Measurements from ENCODE around the gene OR10A2.
"Not testable (repeated sequence)": the region's sequence is repeated elsewhere in the genome, so short reads cannot be mapped to it uniquely, and the experiment has no call there.

The OR10A2 gene

DNA sequence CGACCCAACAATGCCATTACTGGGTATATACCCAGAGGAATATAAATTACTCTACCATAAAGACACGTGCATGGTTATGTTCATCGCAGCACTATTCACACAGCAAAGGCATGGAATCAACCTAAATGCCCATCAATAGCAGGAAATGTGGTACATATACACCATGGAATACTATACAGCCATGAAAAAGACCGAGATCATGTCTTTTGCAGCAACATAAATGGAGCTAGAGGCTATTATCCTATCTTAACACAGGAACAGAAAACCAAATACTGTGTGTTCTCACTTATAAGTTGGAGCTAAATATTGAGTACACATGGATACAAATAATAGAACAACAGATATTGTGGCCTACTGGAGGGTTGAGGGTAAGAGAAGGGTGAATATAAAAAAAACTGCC lies 26.0 kb downstream of the OR10A2 start:
- no peak for DNase-seq

DNA sequence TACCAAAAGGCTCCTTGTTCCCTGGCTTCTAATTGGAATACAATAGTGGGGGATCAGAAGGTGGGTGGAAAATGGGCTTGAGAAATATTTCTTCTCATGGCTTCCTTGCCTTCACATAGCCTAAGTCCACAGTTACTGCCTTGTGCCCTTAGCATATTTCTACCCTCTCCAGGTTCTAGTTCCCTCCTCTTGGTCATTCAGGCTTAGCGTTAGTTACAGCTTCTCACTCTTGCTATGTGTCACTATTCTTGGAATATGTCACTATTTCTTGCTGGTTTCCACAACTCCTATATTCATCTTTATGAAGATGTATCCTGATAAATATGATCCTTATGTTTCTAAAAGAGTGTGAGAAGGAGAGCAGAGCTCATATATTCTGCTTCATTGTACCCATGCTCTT lies 27.0 kb downstream of the OR10A2 start:
- no peak for DNase-seq

DNA sequence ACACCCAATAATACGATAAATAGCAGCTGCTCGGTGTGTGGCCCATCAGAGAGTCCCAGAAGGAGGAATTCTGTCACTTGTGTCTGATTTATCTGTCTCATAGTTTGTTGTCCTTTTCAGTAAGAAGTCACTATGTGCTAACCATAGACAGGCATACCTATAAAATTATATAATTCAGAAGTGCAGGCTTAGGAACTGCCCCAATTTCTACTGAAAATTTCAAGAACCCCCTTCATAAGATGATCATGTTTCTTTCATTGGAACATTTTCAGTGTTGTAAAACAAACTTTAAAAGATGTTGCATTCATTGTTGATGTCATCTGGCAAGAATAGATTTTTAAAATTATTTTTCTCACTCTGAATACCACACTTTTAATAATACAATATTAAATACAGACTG lies 29.5 kb downstream of the OR10A2 start, which contains the start of gene OR2D2:
TSS of gene OR2D2 (minus strand) at position 101 of the 400 bp plus-strand sequence. CDS start at position 101, 0 bp downstream.
- DNase-seq, result no peak

DNA sequence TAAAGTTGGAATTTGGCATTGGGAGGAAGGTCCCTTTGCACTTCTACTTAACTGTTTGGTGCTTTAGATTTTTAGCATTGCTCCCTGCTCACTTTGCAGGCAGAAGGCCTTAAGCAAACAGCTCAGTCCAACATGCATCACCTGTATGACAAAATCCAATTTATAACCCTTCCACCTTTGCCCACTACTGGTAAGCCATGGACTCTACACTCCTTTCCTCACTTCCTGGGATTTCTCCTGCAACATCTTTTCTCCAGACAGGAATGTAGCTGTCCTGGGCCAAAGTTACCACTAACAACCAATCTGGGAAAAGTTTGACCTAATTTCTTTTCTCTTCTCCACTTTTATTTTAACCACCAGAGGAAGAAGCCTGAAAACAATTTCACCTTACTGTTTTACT lies 31.2 kb downstream of the OR10A2 start:
- no peak for DNase-seq

DNA sequence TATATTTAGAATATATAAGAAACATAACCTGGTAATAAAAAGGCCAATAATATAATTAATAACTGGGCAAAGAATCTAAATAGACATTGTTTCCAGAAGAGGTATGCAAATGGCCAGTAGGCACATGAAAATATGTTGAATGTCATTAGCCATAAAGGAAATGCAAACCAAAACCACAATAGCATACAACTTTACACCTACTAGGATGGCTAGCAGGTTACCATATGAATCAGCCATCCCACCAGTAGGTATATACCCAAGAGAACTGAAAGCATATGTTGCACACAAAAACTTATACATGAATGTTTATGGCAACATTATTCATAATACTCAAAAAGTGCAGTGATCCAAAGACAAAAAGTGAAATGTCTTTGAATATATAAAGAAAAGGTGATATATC lies 32.2 kb downstream of the OR10A2 start:
- no peak for DNase-seq

DNA sequence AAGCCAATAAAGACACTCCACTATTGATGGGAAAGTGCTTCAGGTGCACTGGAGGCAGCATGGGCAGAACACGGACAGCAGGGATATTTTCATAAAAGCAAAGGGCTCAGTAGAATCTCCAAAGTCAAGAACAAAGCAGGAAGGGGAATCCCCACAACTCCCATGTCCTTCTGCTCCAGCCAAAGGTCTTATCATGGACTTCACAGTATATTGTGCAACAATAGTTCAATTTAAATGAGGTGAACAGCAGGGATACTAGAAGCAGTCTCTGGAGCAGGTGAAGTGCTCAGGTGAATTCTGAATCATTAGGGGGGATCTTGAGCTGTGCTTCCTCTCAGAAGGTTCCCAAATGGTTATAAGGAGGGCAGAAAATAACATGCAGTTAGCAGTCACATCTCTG lies 36.1 kb downstream of the OR10A2 start:
- DNase-seq, result no peak

DNA sequence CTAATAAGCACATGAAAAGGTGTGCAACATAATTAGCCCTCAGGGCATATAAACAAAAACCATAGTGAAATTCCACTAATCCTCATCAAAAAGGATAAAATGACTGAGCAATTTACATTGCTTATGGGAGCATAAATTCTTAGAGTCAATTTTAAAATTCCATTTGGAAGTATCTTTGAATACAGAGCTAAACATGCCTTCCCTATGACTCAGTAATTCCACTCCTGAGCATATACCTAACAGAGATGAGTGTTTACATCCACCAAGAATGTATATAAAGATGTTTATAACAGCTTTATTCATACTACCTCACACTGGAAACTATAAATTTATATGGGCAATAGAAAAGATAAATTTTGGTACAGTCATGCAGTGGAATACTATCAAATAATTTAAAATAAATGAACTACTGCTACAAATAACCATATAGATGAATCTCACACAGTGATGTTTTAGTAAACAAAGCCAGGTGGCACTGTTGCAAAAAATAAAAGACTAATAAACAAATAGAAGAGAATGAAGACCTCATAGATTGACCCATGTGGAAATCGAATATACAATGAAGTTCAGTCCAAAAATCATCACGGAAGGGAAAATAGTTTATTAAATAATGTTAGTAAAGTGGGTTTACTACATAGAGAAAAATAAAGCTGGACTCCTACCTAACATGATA lies 37.6 kb downstream of the OR10A2 start:
- no peak for DNase-seq

DNA sequence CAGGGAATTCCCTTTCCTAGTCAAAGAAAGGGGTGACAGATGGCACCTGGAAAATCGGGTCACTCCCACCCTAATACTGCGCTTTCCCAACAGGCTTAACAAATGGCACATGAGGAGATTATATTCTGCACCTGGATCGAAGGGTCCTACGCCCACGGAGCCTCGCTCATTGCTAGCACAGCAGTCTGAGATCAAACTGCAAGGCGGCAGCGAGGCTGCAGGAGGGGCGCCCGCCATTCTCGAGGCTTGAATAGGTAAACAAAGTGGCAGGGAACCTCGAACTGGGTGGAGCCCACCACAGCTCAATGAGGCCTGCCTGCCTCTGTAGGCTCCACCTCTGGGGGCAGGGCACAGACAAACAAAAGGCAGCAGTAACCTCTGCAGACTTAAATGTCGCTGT lies 41.9 kb downstream of the OR10A2 start:
- DNase-seq, result not testable (repeated sequence)

DNA sequence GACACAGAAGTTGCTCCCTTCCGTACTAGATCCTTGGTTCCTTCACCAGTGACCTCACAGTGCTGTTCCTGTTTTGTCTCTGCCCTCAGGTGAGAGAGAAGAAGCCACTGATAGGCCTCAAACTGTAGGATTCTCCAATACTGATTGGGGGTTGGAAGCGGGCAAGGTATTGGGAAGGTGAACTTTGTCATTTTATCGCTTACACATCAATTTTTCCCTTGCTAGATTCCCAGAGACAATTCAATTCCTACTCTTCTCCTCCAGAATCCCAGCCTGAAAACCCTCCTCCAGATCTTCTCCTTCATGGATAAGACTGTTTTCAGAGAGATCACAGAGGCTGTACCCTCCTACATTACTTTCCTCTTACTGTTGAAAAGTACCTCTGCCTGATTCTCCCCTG lies 48.5 kb downstream of the OR10A2 start:
- no peak for DNase-seq

DNA sequence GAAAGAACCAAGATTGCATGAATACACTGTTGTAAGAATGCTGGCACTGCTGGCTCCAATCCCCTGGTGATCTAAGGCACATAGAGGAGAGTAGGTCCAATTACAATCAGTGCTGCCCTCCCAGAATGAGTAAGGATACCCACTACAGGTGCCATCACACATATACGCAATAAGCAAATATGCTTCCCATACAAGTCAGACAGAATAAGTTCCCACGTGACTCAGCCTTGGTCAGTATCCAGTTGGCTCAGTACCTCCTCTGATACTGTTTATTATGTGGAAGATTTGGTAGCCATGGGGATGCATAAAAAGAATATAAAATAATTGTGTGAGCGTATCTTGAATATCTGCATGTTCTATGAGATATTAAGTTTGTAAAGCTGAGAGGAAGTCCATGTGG lies 49.1 kb downstream of the OR10A2 start:
- DNase-seq, result no peak

DNA sequence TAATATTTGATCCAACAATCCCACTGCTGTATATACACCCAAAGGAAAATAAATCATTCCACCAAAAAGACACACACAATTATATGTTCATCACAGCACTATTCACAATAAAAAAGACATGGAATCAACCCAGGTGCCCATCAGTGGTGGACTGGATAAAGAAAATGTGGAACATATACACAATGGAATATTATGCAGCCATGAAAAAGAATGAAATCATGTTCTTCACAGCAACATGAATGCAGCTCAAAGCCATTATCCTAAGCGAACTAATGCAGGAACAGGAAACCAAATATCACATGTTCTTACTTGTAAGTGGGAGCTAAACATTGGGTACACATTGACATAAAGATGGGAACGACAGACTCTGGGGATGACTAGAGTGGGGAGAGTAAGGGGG lies 56.8 kb downstream of the OR10A2 start:
- no peak for DNase-seq

DNA sequence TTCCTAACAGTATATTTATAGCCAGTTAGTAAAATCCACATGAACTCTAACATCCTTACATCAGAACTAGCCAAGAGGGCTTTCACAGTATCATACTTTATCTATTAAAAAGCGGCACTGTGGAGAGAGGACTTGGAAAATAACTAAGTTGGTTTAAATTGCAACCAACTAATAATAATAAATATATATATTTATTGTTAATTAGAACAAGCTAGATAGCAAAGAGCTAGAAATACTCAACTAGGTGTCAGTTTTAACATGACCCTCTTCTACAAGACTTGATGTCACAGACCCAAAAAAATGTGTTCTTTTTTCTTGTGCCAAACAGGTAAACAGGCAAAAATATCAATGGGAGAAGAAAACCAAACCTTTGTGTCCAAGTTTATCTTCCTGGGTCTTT lies 57.8 kb downstream of the OR10A2 start, which contains the start of gene OR2D3:
TSS of gene OR2D3 (plus strand) at position 301 of the 400 bp plus-strand sequence. CDS start at position 301, 0 bp downstream.
- no peak for DNase-seq

All from stimulated activated CD8-positive, alpha-beta memory T cell treated with anti-CD3 and anti-CD28 coated beads, Interleukin-4, amount 100 ng/mL, for 48 hours (primary cell).